Chondrocyte (in vitro differentiated cells): Measurements from ENCODE around the gene CXCL16. TPM values are rescaled to one million over a fixed set of nuclear protein-coding genes. Genes with fewer than 3 reads are reported as not detected.

Experiments
- DNase-seq: peaks from one replicate; pipeline ENCODE4 v3.0.0; 2021; ENCODE audit warnings: mixed read lengths, low spot score
- H3K27ac Mint-ChIP-seq: one replicate; pipeline ENCODE4 v1.8.0; 2021; ENCODE audit warnings: mild to moderate bottlenecking, moderate library complexity, mixed read lengths; ENCODE audit not compliant: unreplicated experiment
- H3K27me3 Mint-ChIP-seq: 2 replicates; pipeline ENCODE4 v1.8.0; 2021; ENCODE audit warnings: low read depth, mixed read lengths
- H3K36me3 Mint-ChIP-seq: 2 replicates; pipeline ENCODE4 v1.8.0; 2021; ENCODE audit warnings: low read depth, mixed read lengths
- H3K4me1 Mint-ChIP-seq: 2 replicates; pipeline ENCODE4 v1.8.0; 2021; ENCODE audit warnings: low read depth, mild to moderate bottlenecking, mixed read lengths
- H3K4me3 Mint-ChIP-seq: one replicate; pipeline ENCODE4 v1.8.0; 2021; ENCODE audit warnings: mild to moderate bottlenecking, moderate library complexity, mixed read lengths; ENCODE audit not compliant: unreplicated experiment
- H3K9me3 Mint-ChIP-seq: 2 replicates; pipeline ENCODE4 v1.8.0; 2021; ENCODE audit warnings: low read depth, mixed read lengths
- CTCF ChIP-seq: fragments of 200-600 bp; sonication (generic); IDR thresholded peaks from 2 replicates; pipeline ENCODE4 v1.5.0; 2021; ENCODE audit warnings: antibody characterized with exemption, mild to moderate bottlenecking, moderate library complexity
- total RNA-seq: library from RNA; stranded (reverse); gene quantifications from 3 replicates; pipeline ENCODE4 v1.2.1, GENCODE V29; 2021

Gene CXCL16
- total RNA-seq, 1 donor from 2014 or later = 5.4 TPM

- peaks cover 10% of the 10 kb centered on the region for H3K4me1 Mint-ChIP-seq
Observed at GRCh38 chr17:4711661-4712181, 28.0 kb downstream of the CXCL16 start.

DNA sequence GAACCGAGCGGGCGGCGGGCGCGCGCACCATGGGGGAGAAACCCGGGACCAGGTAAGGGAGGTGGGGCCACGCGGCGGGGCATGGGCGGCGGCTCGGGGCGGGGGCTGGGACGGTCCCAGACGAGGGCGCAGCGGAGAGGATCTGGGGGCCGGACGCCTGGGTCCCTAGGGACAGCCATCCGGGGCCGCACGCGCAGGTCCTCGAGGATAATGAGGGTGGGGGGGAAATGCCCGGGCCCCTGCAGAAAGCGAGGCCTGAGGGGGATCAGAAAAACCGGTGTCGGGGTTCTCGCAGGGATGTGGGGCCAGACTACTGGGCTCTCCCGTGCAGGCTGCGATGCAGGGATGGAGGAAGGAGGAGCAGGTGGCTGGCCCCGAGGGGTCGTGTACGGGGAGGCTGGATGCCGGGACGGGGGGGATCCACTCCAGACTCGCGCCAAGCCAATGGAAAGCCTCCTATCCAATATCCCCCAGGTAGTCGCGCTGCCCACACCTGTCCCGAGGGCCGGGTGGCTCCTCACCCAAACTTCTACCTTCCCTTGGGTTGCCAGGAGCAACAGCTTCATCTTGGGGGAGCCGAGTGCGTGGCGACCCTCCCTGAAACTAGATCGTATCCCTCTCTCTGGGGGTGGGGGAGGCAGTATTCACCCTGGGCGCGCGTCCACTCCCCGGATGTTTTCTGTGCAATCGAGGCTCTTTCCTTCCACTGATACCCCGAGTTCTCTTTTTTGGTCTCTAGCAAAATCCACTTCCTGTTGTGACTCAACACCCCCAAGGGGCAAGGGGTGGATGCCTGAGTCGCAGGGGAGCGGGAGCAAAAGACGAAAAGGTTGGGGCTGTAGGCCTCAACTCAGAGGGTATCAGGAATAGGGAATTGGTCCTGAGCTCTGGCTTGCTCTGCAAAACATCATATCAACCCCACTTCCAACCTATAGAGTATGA, 28.8 kb downstream of the CXCL16 start:
- no peak for TF ChIP-seq CTCF
- Mint-ChIP-seq H3K27ac (peak overlapping the region; percentile 80), H3K4me3 (peak overlapping the region; percentile 73), H3K36me3 (no peaks in the 10 kb centered on the region), H3K9me3 (no peaks in the 10 kb centered on the region), H3K27me3 (no peaks in the 10 kb centered on the region), H3K4me1 (peaks cover 10% of the 10 kb centered on the region)
- DNase-seq = no peak

More at GRCh38 chr17:4711661-4712181, 28.0 kb downstream of the CXCL16 start:
- TF ChIP-seq CTCF = no peak
- no peak overlapping the region for H3K27ac Mint-ChIP-seq
- no peaks in the 10 kb centered on the region for H3K27me3 Mint-ChIP-seq
- no peaks in the 10 kb centered on the region for H3K9me3 Mint-ChIP-seq
- no peak for DNase-seq
- H3K36me3 Mint-ChIP-seq = no peaks in the 10 kb centered on the region
- no peak overlapping the region for H3K4me3 Mint-ChIP-seq

DNA sequence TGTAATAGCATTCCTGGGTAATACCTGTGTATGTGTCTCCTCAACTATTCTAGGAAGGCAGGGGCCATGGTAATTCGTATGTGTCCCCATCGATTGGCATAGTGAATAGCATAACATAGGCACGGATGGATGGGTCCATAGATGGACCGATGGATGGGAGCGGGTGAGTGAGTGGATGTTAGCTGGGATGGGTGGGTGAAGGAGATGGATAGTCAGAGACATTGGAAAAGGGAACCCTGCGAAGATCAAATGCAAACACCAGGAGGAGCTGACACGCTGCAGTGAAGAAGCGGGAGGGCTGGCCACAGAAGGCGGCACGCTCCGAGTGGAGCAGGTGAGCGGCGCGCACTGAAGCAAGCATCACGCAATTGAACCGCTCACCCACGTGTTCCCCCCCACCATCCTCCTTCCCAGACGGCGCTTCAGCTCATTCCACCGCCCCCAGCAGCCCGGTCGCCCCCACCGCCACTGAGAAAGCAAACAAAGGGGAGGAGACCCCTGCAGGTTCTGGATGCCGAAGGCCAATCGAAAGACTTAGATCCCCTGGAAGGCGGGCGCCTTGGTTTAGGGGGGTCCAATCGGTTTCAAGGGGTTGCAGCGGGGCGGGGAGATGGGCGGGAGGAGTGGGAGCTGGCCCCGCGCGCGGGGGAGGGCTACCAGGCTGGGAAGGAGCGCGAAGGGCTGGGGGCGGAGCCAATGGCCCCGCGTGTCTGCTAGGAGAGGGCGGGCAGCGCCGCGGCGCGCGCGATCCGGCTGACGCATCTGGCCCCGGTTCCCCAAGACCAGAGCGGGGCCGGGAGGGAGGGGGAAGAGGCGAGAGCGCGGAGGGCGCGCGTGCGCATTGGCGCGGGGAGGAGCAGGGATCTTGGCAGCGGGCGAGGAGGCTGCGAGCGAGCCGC, 29.7 kb downstream of the CXCL16 start, which contains the start of gene ARRB2:
Gene ARRB2, plus strand, starts transcription at position 839 of the 899 bp plus-strand sequence. CDS start 90 bp downstream, outside the sequence.
- peak; percentile 83 for TF ChIP-seq CTCF
- DNase-seq = peak; percentile 99
- H3K4me1 Mint-ChIP-seq = peaks cover 10% of the 10 kb centered on the region
- H3K36me3 Mint-ChIP-seq = no peaks in the 10 kb centered on the region
- H3K27ac Mint-ChIP-seq = peak within 1 kb of the TSS; percentile 80
- no peaks in the 10 kb centered on the region for H3K9me3 Mint-ChIP-seq
- H3K4me3 Mint-ChIP-seq = peak within 1 kb of the TSS; percentile 73
- no peaks in the 10 kb centered on the region for H3K27me3 Mint-ChIP-seq

DNA sequence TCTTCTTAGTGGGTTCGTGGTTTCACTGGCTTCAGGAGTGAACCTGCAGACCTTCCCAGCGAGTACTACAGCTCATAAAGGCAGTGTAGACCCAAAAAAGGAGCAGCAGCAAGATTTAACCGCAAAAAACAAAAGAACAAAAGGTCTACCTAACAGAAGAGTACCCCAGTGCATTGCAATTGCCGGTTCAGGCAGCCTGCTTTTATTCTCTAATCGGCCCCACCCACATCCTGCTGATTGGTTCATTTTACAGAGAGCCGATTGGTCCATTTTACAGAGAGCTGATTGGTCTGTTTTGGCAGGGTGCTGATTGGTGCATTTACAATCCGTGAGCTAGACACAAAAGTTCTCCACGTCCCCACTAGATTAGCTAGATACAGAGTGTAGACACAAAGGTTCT, 31.3 kb downstream of the CXCL16 start:
- Mint-ChIP-seq H3K36me3 (no peaks in the 10 kb centered on the region), H3K4me3 (no peak overlapping the region), H3K9me3 (no peaks in the 10 kb centered on the region), H3K27me3 (no peaks in the 10 kb centered on the region), H3K27ac (no peak overlapping the region), H3K4me1 (peaks cover 17% of the 10 kb centered on the region)
- DNase-seq = no peak
- no peak for TF ChIP-seq CTCF

- no peak overlapping the region for H3K4me3 Mint-ChIP-seq
- H3K9me3 Mint-ChIP-seq = no peaks in the 10 kb centered on the region
- no peak for DNase-seq
Observed at GRCh38 chr17:4706121-4706520, 33.6 kb downstream of the CXCL16 start.

More at GRCh38 chr17:4706121-4706520, 33.6 kb downstream of the CXCL16 start:
- Mint-ChIP-seq H3K4me1 (peaks cover 36% of the 10 kb centered on the region), H3K36me3 (no peaks in the 10 kb centered on the region), H3K27ac (no peak overlapping the region), H3K27me3 (no peaks in the 10 kb centered on the region)
- no peak for TF ChIP-seq CTCF
